Mesothelial cell of epicardium (in vitro differentiated cells): ENCODE results near the gene MYO5B. TPM values are rescaled to one million over a fixed set of nuclear protein-coding genes. Genes with fewer than 3 reads are reported as not detected.

Experiments used
- DNase-seq, 2 experiments: peaks; one replicate each; pipeline ENCODE4 v3.0.0; 2021; ENCODE audit warnings: low spot score in 2 of 2; ENCODE audit not compliant: unreplicated experiment in 2 of 2
- H3K27ac Mint-ChIP-seq: 2 replicates; pipeline ENCODE4 v1.8.0; 2021; ENCODE audit warnings: mixed read lengths
- H3K27me3 Mint-ChIP-seq: 2 replicates; pipeline ENCODE4 v1.8.0; 2021; ENCODE audit warnings: low read depth, mixed read lengths
- H3K36me3 Mint-ChIP-seq: 2 replicates; pipeline ENCODE4 v1.8.0; 2021; ENCODE audit warnings: mixed read lengths
- H3K4me1 Mint-ChIP-seq: 2 replicates; pipeline ENCODE4 v1.8.0; 2021; ENCODE audit warnings: mixed read lengths
- H3K4me3 Mint-ChIP-seq: 2 replicates; pipeline ENCODE4 v1.8.0; 2021; ENCODE audit warnings: mild to moderate bottlenecking, moderate library complexity, mixed read lengths
- H3K9me3 Mint-ChIP-seq: 2 replicates; pipeline ENCODE4 v1.8.0; 2021; ENCODE audit warnings: mixed read lengths
- CTCF ChIP-seq: fragments of 200-600 bp; sonication (generic); IDR thresholded peaks from one replicate; pipeline ENCODE4 v1.5.0; 2021; ENCODE audit warnings: antibody characterized with exemption; ENCODE audit not compliant: unreplicated experiment
- total RNA-seq: library from RNA; stranded (reverse); gene quantifications from 3 replicates; pipeline ENCODE4 v1.2.1, GENCODE V29; 2021

Gene MYO5B
- total RNA-seq, 1 donor from 2014 or later = 15.1 TPM

GRCh38 chr18:50074404-50074803 is 120.5 kb downstream of the MYO5B start:
- Mint-ChIP-seq H3K9me3 (no peaks in the 10 kb centered on the region), H3K4me3 (no peak overlapping the region), H3K4me1 (peaks cover 13% of the 10 kb centered on the region), H3K27ac (no peak overlapping the region), H3K27me3 (peaks cover 4% of the 10 kb centered on the region), H3K36me3 (no peaks in the 10 kb centered on the region)
- no peak for TF ChIP-seq CTCF
- no peak for DNase-seq

DNA sequence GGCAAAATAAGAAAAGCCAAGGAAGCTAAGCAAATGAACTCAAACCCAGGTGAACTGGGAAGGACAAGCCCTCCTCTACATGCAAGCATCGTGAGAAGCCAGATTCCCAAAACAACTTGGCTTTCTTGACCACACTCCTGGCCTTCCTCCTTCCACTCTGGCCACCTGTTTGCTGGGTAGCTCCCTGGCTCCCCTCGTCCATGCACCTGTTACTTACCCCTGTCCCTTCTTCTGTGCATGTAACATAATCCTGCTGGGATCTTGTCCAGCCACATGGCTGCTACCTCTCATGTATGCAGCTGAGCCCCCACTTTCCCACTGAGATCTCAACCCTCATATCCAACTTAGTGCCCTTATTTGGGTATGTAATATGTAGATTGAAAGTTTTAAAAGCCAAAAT is 121.6 kb downstream of the MYO5B start:
- no peaks in the 10 kb centered on the region for H3K27me3 Mint-ChIP-seq
- H3K4me3 Mint-ChIP-seq = no peak overlapping the region
- TF ChIP-seq CTCF = no peak
- peaks cover 13% of the 10 kb centered on the region for H3K4me1 Mint-ChIP-seq
- no peaks in the 10 kb centered on the region for H3K36me3 Mint-ChIP-seq
- DNase-seq = no peak
- H3K9me3 Mint-ChIP-seq = no peaks in the 10 kb centered on the region
- no peak overlapping the region for H3K27ac Mint-ChIP-seq

DNA sequence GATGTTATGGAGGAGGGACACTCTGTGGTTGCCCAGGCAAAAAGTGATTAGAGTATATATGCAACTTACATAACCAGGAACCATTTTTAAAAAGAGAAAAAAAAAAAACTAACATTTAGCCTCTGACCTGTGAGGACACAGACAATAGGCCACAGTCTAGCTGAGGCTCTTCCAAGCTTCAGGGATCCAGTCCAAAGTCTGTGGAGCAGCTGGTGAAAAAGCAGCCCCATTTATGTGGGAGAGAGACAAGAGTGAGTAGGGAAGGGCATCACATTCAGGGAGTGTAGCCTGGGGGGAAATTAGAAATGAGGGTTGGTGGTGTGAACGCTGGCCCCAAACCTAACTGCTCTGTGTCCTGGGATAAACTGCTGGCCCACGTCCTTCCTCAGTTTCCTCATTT is 122.8 kb downstream of the MYO5B start:
- Mint-ChIP-seq H3K27me3 (no peaks in the 10 kb centered on the region), H3K9me3 (no peaks in the 10 kb centered on the region), H3K36me3 (no peaks in the 10 kb centered on the region), H3K4me3 (no peak overlapping the region), H3K4me1 (peaks cover 13% of the 10 kb centered on the region), H3K27ac (no peak overlapping the region)
- DNase-seq = no peak
- TF ChIP-seq CTCF = no peak

DNA sequence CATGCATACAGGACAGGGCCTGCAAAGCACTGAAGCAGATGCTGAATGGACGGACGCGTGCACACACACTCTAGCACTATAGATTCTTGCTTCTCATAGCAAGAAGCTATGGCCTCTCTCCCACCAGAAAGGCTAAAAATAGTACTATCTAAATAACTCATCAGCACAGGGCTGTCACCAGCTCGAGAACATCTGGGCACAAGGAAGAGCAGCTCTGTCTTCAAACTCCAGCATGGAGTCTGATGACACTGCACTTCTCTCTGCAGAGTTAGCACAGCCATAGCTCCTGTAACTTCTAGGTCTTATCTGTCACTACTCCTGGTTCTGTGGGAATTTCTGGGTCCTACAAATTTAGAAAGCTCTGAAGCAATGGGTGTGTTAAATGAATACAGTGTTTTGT is 123.5 kb downstream of the MYO5B start:
- H3K9me3 Mint-ChIP-seq = no peaks in the 10 kb centered on the region
- H3K4me3 Mint-ChIP-seq = no peak overlapping the region
- peaks cover 13% of the 10 kb centered on the region for H3K4me1 Mint-ChIP-seq
- no peak overlapping the region for H3K27ac Mint-ChIP-seq
- TF ChIP-seq CTCF = no peak
- H3K36me3 Mint-ChIP-seq = no peaks in the 10 kb centered on the region
- no peak for DNase-seq
- H3K27me3 Mint-ChIP-seq = no peaks in the 10 kb centered on the region

DNA sequence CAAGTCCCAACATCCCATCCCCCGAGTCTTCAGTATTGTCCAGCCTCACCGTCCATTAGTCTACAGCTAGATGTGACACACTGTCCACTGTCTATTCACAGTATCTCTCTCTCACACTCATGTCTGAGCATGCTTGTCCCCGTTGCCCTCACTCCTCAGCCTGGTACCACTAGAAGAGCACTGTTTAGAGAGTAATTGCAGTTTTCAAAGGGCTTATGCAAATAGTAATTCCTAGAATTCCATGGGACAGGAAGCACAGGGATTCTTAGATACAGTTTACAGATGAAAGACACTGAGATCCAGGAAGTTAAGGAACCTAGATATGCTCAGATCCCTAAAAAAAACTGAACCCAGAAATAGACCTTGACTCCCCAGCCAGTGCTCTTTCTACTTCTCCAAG is 125.5 kb downstream of the MYO5B start:
- no peak for DNase-seq
- Mint-ChIP-seq H3K36me3 (no peaks in the 10 kb centered on the region), H3K27ac (no peak overlapping the region), H3K9me3 (no peaks in the 10 kb centered on the region), H3K4me3 (no peak overlapping the region), H3K4me1 (peaks cover 7% of the 10 kb centered on the region), H3K27me3 (no peaks in the 10 kb centered on the region)
- no peak for TF ChIP-seq CTCF

- H3K4me1 Mint-ChIP-seq = peaks cover 2% of the 10 kb centered on the region
- TF ChIP-seq CTCF = no peak
- H3K36me3 Mint-ChIP-seq = no peaks in the 10 kb centered on the region
- no peak for DNase-seq
- H3K4me3 Mint-ChIP-seq = no peak overlapping the region
- H3K27me3 Mint-ChIP-seq = no peaks in the 10 kb centered on the region
- no peak overlapping the region for H3K27ac Mint-ChIP-seq
- no peaks in the 10 kb centered on the region for H3K9me3 Mint-ChIP-seq
Measured at GRCh38 chr18:50065527-50065926, 129.4 kb downstream of the MYO5B start.
